ENCODE measurements around the gene UBE2A.

The UBE2A gene

DNA sequence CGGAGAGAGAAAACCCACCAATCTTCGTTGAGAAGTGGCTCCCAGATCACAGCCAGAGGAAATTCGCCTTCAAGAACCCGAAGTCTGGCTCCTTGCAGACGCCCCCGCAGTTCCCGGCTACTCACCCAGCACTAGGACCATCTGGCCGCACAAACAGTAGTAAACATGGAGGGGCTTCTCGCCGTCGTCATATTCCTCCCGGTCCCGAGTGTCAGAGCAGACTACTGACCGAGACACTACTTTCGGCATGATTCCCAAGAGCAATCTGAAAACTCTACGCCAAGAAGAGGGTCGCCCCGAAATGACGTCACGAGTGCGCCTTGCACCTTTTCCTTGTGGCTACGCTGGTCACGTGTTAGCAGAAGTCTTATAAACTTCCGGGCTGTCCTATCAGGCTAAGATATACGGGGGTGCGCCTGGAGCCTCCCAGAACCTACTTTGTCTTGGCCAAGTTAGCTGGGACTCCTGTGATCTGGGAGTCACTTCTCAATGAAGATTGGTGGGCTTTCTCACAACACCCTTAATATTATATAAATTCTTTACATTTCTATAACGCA is 9.2 kb upstream of the UBE2A start, which contains the start of gene STEEP1:
Gene STEEP1 (minus strand): TSS at position 303 of the 557 bp plus-strand sequence. CDS start 54 bp downstream, at position 249.
- peak; percentile 75 for DNase-seq (ENCODE audit: low spot score)
- Histone ChIP-seq H3K4me3 (ENCODE audit: low read length in 2 of 2) (peak within 1 kb of the TSS; percentile 61 to 90), H3K9ac (ENCODE audit: low read depth, low read length, poor library complexity) (peak within 1 kb of the TSS; percentile 81), H4K91ac (ENCODE audit: low read depth, low read length, poor library complexity) (no peak within 1 kb of the TSS), H3K27ac (replicated peaks; ENCODE audit: low read length) (no peak within 1 kb of the TSS), H2BK12ac (ENCODE audit: low read length) (no peak within 1 kb of the TSS), H2AFZ (ENCODE audit: low read length) (peak within 1 kb of the TSS; percentile 83), H3K36me3 (replicated peaks in 1 of 2; ENCODE audit: control insufficient read depth in 2 of 2, insufficient read depth in 2 of 2, low read length in 2 of 2) (peaks cover 0 to 7% of the 10 kb centered on the region in 2 donors), H3K14ac (ENCODE audit: low read length) (no peak within 1 kb of the TSS), H2BK15ac (ENCODE audit: low read length) (no peak within 1 kb of the TSS), H3K4ac (ENCODE audit: low read length) (no peak within 1 kb of the TSS), H3K4me1 (ENCODE audit: control insufficient read depth in 2 of 2, insufficient read depth in 1 of 2, low read depth in 1 of 2, low read length in 2 of 2) (peaks cover 0 to 2% of the 10 kb centered on the region in 2 donors), H4K8ac (ENCODE audit: low read depth, low read length) (no peak within 1 kb of the TSS), H3K27me3 (ENCODE audit: control insufficient read depth in 3 of 3, insufficient read depth in 3 of 3, low read depth in 1 of 3, low read length in 3 of 3) (no peaks in the 10 kb centered on the region), H3K79me1 (ENCODE audit: low read depth, low read length) (no peaks in the 10 kb centered on the region), H2AK5ac (ENCODE audit: low read depth, low read length) (no peak within 1 kb of the TSS), H2BK5ac (ENCODE audit: low read length) (no peak within 1 kb of the TSS), H3K23ac (ENCODE audit: low read depth, low read length, poor library complexity) (no peak within 1 kb of the TSS), H3K4me2 (ENCODE audit: insufficient read depth, low read length, poor library complexity, severe bottlenecking) (peak within 1 kb of the TSS; percentile 49), H3K9me3 (replicated peaks in 1 of 2; ENCODE audit: control insufficient read depth in 2 of 2, insufficient read depth in 1 of 2, low read depth in 1 of 2, low read length in 2 of 2) (no peaks in the 10 kb centered on the region), H2BK120ac (ENCODE audit: low read depth, low read length) (no peak within 1 kb of the TSS), H3K18ac (ENCODE audit: low read length) (no peak within 1 kb of the TSS)
- no CpG with 5 or more reads among the region's 27 CpGs for WGBS, 2 donors (ENCODE audit: extremely low coverage in 2 of 2, insufficient read length in 2 of 2, insufficient replicate concordance in 1 of 2)

DNA sequence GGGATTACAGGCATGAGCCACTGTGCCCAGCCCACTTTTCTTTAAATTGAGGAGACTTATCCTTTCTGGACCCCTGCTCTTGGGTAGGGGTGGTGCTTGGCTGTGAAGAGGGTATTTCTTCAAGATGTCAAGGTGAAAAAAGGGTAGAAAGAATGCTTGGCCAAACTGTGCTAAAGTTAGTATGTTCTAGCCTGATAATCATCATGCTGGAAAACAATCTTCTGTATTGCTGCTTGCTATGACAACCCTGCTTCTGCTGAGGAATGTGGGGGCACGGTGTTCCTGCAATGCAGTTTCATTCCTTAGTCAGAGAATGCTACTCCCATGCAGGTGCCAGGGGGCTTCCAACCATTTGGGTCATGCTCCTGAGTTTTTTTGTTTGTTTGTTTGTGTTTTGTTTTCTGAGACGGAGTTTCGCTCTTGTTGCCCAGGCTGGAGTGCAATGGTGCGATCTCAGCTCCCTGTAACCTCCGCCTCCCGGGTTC is 4.0 kb upstream of the UBE2A start:
- Histone ChIP-seq H3K27ac (replicated peaks; ENCODE audit: low read length) (no peak overlapping the region), H3K36me3 (replicated peaks in 1 of 2; ENCODE audit: control insufficient read depth in 2 of 2, insufficient read depth in 2 of 2, low read length in 2 of 2) (no peaks in the 10 kb centered on the region), H3K4ac (ENCODE audit: low read length) (no peak overlapping the region), H2AK5ac (ENCODE audit: low read depth, low read length) (no peak overlapping the region), H3K18ac (ENCODE audit: low read length) (no peak overlapping the region), H3K79me1 (ENCODE audit: low read depth, low read length) (peaks cover 1% of the 10 kb centered on the region), H3K4me1 (ENCODE audit: control insufficient read depth in 2 of 2, insufficient read depth in 1 of 2, low read depth in 1 of 2, low read length in 2 of 2) (no peaks in the 10 kb centered on the region), H4K91ac (ENCODE audit: low read depth, low read length, poor library complexity) (no peak overlapping the region), H3K27me3 (ENCODE audit: control insufficient read depth in 3 of 3, insufficient read depth in 3 of 3, low read depth in 1 of 3, low read length in 3 of 3) (no peaks in the 10 kb centered on the region), H2BK120ac (ENCODE audit: low read depth, low read length) (no peak overlapping the region), H3K4me3 (ENCODE audit: low read length in 2 of 2) (no peak overlapping the region), H3K9me3 (replicated peaks in 1 of 2; ENCODE audit: control insufficient read depth in 2 of 2, insufficient read depth in 1 of 2, low read depth in 1 of 2, low read length in 2 of 2) (no peaks in the 10 kb centered on the region), H2BK15ac (ENCODE audit: low read length) (no peak overlapping the region), H2BK12ac (ENCODE audit: low read length) (no peak overlapping the region), H3K9ac (ENCODE audit: low read depth, low read length, poor library complexity) (no peak overlapping the region), H4K8ac (ENCODE audit: low read depth, low read length) (no peak overlapping the region), H3K23ac (ENCODE audit: low read depth, low read length, poor library complexity) (no peak overlapping the region), H3K14ac (ENCODE audit: low read length) (no peak overlapping the region), H2AFZ (ENCODE audit: low read length) (no peak overlapping the region), H3K4me2 (ENCODE audit: insufficient read depth, low read length, poor library complexity, severe bottlenecking) (no peak overlapping the region), H2BK5ac (ENCODE audit: low read length) (no peak overlapping the region)
- no CpG with 5 or more reads among the region's 6 CpGs for WGBS, 2 donors (ENCODE audit: extremely low coverage in 2 of 2, insufficient read length in 2 of 2, insufficient replicate concordance in 1 of 2)
- DNase-seq (ENCODE audit: low spot score) = no peak

DNA sequence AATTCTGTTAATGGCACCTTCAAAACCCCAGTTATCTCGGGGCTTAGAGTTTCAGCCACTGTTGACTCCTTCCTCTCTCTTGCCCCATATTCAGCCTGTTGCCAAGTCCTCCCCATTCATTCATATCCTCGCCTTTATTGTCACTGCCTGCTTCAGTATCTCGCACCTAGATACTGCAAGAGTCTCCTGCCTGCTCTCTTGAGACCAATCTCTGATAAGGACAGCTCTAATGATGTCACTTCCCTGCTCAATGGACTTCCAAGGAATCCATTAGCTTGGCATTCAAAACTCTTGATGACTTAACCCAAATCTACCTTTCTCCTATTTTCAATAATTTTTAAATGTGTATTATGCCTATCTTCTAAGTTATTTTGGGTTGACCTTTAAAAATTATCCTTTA is 1.1 kb upstream of the UBE2A start:
- H3K4me2 ChIP-seq (ENCODE audit: insufficient read depth, low read length, poor library complexity, severe bottlenecking) = no peak overlapping the region
- no peak overlapping the region for H3K27ac ChIP-seq (replicated peaks; ENCODE audit: low read length)
- H3K9me3 ChIP-seq (replicated peaks in 1 of 2; ENCODE audit: control insufficient read depth in 2 of 2, insufficient read depth in 1 of 2, low read depth in 1 of 2, low read length in 2 of 2) = no peaks in the 10 kb centered on the region
- no peak overlapping the region for H2AK5ac ChIP-seq (ENCODE audit: low read depth, low read length)
- WGBS, 2 donors (ENCODE audit: extremely low coverage in 2 of 2, insufficient read length in 2 of 2, insufficient replicate concordance in 1 of 2) = no CpG with 5 or more reads among the region's 3 CpGs
- H3K4me1 ChIP-seq (ENCODE audit: control insufficient read depth in 2 of 2, insufficient read depth in 1 of 2, low read depth in 1 of 2, low read length in 2 of 2) = peaks cover 0 to 2% of the 10 kb centered on the region in 2 donors
- H3K18ac ChIP-seq (ENCODE audit: low read length) = no peak overlapping the region
- no peak overlapping the region for H4K91ac ChIP-seq (ENCODE audit: low read depth, low read length, poor library complexity)
- no peak overlapping the region for H3K9ac ChIP-seq (ENCODE audit: low read depth, low read length, poor library complexity)
- H4K8ac ChIP-seq (ENCODE audit: low read depth, low read length) = no peak overlapping the region
- H3K36me3 ChIP-seq (replicated peaks in 1 of 2; ENCODE audit: control insufficient read depth in 2 of 2, insufficient read depth in 2 of 2, low read length in 2 of 2) = peaks cover 0 to 18% of the 10 kb centered on the region in 2 donors
- H2BK15ac ChIP-seq (ENCODE audit: low read length) = no peak overlapping the region
- no peak overlapping the region for H3K23ac ChIP-seq (ENCODE audit: low read depth, low read length, poor library complexity)
- H2BK12ac ChIP-seq (ENCODE audit: low read length) = no peak overlapping the region
- H3K14ac ChIP-seq (ENCODE audit: low read length) = no peak overlapping the region
- no peak overlapping the region for H3K4ac ChIP-seq (ENCODE audit: low read length)
- DNase-seq (ENCODE audit: low spot score) = no peak
- H3K4me3 ChIP-seq (ENCODE audit: low read length in 2 of 2) = peak overlapping the region in 1 of 2 donors; percentile 74
- H2BK5ac ChIP-seq (ENCODE audit: low read length) = no peak overlapping the region
- H3K79me1 ChIP-seq (ENCODE audit: low read depth, low read length) = peaks cover 1% of the 10 kb centered on the region
- no peaks in the 10 kb centered on the region for H3K27me3 ChIP-seq (ENCODE audit: control insufficient read depth in 3 of 3, insufficient read depth in 3 of 3, low read depth in 1 of 3, low read length in 3 of 3)
- H2BK120ac ChIP-seq (ENCODE audit: low read depth, low read length) = no peak overlapping the region
- peak overlapping the region; percentile 88 for H2AFZ ChIP-seq (ENCODE audit: low read length)

DNA sequence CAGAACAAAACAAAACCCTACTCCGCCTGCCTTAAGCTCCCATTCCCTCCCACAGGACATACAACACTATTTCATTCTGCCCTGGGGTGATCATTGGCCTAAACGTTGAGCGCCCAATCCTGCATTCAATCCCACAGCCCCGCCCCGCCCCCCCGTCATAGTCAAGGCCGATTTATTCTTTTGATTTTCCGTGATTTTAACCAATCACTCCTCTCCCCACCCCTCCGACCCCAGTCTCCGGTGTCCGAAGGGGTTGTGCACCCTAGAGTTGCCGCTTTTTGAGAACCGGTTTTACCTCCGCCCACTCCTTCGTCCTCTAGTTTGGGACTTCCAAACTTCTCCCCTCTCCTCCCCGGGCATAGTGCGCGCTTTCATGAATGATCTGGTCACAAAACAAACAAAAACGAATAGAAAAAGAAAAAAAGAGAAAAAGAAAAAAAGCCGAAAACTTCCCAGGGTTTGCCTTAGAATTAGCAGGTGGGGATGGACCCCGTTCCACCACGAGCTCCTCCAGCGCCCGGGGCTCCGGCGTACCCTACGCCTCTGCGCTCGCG is 446 bp upstream of the UBE2A start:
- Histone ChIP-seq H4K91ac (ENCODE audit: low read depth, low read length, poor library complexity) (no peak overlapping the region), H3K9ac (ENCODE audit: low read depth, low read length, poor library complexity) (no peak overlapping the region), H3K27me3 (ENCODE audit: control insufficient read depth in 3 of 3, insufficient read depth in 3 of 3, low read depth in 1 of 3, low read length in 3 of 3) (no peaks in the 10 kb centered on the region), H2BK15ac (ENCODE audit: low read length) (no peak overlapping the region), H3K36me3 (replicated peaks in 1 of 2; ENCODE audit: control insufficient read depth in 2 of 2, insufficient read depth in 2 of 2, low read length in 2 of 2) (peaks cover 0 to 22% of the 10 kb centered on the region in 2 donors), H3K4me3 (ENCODE audit: low read length in 2 of 2) (peak overlapping the region; percentile 74 to 78), H3K4ac (ENCODE audit: low read length) (no peak overlapping the region), H2BK120ac (ENCODE audit: low read depth, low read length) (no peak overlapping the region), H3K23ac (ENCODE audit: low read depth, low read length, poor library complexity) (peak overlapping the region; percentile 65), H3K4me2 (ENCODE audit: insufficient read depth, low read length, poor library complexity, severe bottlenecking) (peak overlapping the region; percentile 49), H4K8ac (ENCODE audit: low read depth, low read length) (no peak overlapping the region), H2BK5ac (ENCODE audit: low read length) (no peak overlapping the region), H2BK12ac (ENCODE audit: low read length) (no peak overlapping the region), H2AFZ (ENCODE audit: low read length) (peak overlapping the region; percentile 88), H3K18ac (ENCODE audit: low read length) (no peak overlapping the region), H3K4me1 (ENCODE audit: control insufficient read depth in 2 of 2, insufficient read depth in 1 of 2, low read depth in 1 of 2, low read length in 2 of 2) (peaks cover 0 to 2% of the 10 kb centered on the region in 2 donors), H3K27ac (replicated peaks; ENCODE audit: low read length) (no peak overlapping the region), H2AK5ac (ENCODE audit: low read depth, low read length) (no peak overlapping the region), H3K14ac (ENCODE audit: low read length) (no peak overlapping the region), H3K79me1 (ENCODE audit: low read depth, low read length) (peaks cover 1% of the 10 kb centered on the region), H3K9me3 (replicated peaks in 1 of 2; ENCODE audit: control insufficient read depth in 2 of 2, insufficient read depth in 1 of 2, low read depth in 1 of 2, low read length in 2 of 2) (no peaks in the 10 kb centered on the region)
- no CpG with 5 or more reads among the region's 30 CpGs for WGBS, 2 donors (ENCODE audit: extremely low coverage in 2 of 2, insufficient read length in 2 of 2, insufficient replicate concordance in 1 of 2)
- DNase-seq (ENCODE audit: low spot score) = no peak
